LNCaP clone FGC (cell line): Measurements from ENCODE around the gene MACROD1.

Experiments
- DNase-seq: peaks from one replicate; pipeline ENCODE4 v3.0.0-alpha.2; 2011; ENCODE audit warnings: low read depth
- H3K4me3 ChIP-seq: 2 replicates; pipeline ENCODE4 v1.5.1; 2011; ENCODE audit warnings: mild to moderate bottlenecking, low read depth, low read length, control low read depth
- CTCF ChIP-seq: IDR thresholded peaks from 2 replicates; pipeline ENCODE4 v1.5.1; 2012; ENCODE audit warnings: mild to moderate bottlenecking; ENCODE audit not compliant: control insufficient read depth, insufficient read depth; ENCODE audit errors: extremely low read depth

The MACROD1 gene

DNA sequence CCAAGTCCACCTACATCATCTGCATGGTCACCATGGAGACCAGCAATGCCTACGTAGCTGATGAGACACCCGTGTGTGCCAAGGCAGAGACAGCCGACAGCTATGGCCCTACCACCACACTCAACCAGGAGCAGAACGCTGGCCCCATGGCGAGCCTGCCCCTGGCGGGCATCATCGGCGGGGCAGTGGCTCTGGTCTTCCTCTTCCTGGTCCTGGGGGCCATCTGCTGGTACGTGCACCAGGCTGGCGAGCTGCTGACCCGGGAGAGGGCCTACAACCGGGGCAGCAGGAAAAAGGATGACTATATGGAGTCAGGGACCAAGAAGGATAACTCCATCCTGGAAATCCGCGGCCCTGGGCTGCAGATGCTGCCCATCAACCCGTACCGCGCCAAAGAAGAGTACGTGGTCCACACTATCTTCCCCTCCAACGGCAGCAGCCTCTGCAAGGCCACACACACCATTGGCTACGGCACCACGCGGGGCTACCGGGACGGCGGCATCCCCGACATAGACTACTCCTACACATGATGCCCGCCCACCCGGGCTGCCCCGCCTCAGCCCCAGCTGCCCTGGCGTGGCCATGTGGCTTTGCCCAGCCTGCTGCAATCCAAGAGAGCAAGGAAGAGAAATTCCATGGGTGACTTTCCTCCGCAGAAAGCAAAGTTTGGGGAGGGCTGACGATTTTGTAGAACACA is 48.0 kb downstream of the MACROD1 start:
- DNase-seq: no peak
- H3K4me3 ChIP-seq: no peak overlapping the region
- no peak for TF ChIP-seq CTCF

- no peak for TF ChIP-seq CTCF
- H3K4me3 ChIP-seq: no peak overlapping the region
- DNase-seq: no peak
Observed at GRCh38 chr11:64115531-64116522, 50.1 kb downstream of the MACROD1 start.

DNA sequence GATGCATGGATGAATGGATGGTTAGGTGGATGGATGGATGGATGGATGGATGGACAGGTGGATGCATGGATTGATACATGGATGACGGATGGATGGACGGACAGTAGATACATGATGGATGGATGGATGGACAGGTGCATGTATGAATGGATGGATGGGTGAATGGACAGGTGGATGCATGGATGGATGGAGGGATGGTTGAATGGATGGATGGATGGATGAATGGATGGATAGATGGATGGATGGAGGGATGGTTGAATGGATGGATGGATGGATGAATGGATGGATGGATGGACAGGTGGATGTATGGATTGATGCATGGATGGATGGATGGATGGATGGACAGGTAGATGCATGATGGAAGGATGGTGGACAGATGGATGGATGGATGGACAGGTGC is 51.7 kb downstream of the MACROD1 start:
- DNase-seq: no peak
- no peak for TF ChIP-seq CTCF

GRCh38 chr11:64113462-64113780 is 52.5 kb downstream of the MACROD1 start:
- no peak overlapping the region for H3K4me3 ChIP-seq
- no peak for TF ChIP-seq CTCF
- DNase-seq: no peak

More for the DNA sequence above, 51.7 kb downstream of the MACROD1 start:
- H3K4me3 ChIP-seq: no peak overlapping the region

- no peak for TF ChIP-seq CTCF
- no peak overlapping the region for H3K4me3 ChIP-seq
- no peak for DNase-seq
Observed at GRCh38 chr11:64112771-64113461, 53.0 kb downstream of the MACROD1 start.

DNA sequence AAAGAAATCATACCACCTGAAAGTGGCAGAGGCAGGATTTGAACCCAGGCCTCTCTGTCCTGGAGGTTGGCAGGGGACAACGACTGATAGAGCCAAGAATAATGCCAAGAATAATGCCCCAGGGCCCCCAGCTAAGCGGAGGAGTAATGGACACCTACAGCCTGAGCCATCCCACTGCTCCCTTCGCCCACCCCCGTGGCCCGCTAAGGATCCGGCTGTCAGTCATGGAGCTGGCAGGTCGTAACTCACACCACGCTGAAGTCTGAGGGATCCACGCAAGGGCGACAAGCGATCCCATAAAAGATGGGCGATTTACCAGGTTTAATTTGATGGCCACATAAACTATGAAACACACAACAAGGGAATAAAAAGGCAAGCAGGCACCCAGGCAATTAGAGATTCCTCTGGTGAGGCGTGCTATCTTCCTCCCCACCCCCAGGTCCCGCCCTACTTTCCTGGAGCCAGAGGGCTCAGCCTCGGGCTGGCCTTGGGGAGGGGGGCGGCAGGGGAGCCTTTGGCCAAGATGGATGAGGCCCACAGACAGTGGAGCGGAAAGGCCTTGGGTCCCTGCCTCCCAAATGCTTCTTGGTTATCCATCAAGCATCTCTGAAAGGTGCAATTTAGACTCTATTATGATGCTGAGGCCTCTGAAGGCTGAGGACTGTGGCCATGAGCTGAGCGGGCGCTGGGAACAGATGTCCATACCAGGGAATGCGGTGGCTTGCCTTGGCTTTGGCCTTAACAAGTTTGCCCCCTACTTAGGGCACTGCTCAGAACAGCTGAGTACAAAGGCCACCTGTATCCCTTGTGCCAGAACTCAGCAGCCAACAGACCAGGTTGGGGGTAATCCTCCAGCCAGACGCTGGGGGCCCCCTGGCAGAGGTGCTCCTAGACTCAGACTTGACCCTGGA is 55.2 kb downstream of the MACROD1 start:
- no peak for TF ChIP-seq CTCF
- no peak for DNase-seq

More for the DNA sequence above, 55.2 kb downstream of the MACROD1 start:
- no peak overlapping the region for H3K4me3 ChIP-seq
